HepG2 (cell line): ENCODE data around the gene MFNG. TPM values are rescaled to one million over a fixed set of nuclear protein-coding genes. Genes with fewer than 3 reads are reported as not detected.
A peak's percentile ranks its signal among the peaks of the same experiment; 100 is the strongest.

ENCODE experiments used
- HMG20B ChIP-seq: conservative IDR thresholded peaks from 2 replicates; pipeline ENCODE4 v1.6.1; 2016; ENCODE audit warnings: missing genetic modification reagents, missing compliant biosample characterization
- JUND ChIP-seq: sonication (generic); formaldehyde crosslinking; IDR thresholded peaks from 2 replicates; pipeline ENCODE4 v1.8.0; 2022; ENCODE audit warnings: mild to moderate bottlenecking, missing genetic modification reagents
- KAT2B ChIP-seq: fragments of 150-350 bp; IDR thresholded peaks from 2 replicates; pipeline ENCODE4 v1.6.1; 2014; ENCODE audit warnings: low read depth, low read length, borderline replicate concordance
- MTA1 ChIP-seq: sonication (generic); formaldehyde crosslinking; IDR thresholded peaks from 2 replicates; pipeline ENCODE4 v1.4.0; 2020; ENCODE audit warnings: missing genetic modification reagents, mild to moderate bottlenecking, borderline replicate concordance
- MYC ChIP-seq: sonication (generic); formaldehyde crosslinking; IDR thresholded peaks from 2 replicates; pipeline ENCODE4 v1.9.0; 2021; ENCODE audit warnings: missing genetic modification reagents, borderline replicate concordance
- NR2F6 ChIP-seq, 2 experiments: IDR thresholded peaks; 2 replicates each; pipeline ENCODE4 v1.6.1; 2016; ENCODE audit warnings: antibody characterized with exemption in 1 of 2, mild to moderate bottlenecking in 1 of 2
- PHF21A ChIP-seq: sonication (generic); formaldehyde crosslinking; IDR thresholded peaks from 2 replicates; pipeline ENCODE4 v1.5.0; 2020; ENCODE audit warnings: mild to moderate bottlenecking, missing genetic modification reagents
- SMAD1 ChIP-seq: sonication (generic); formaldehyde crosslinking; IDR thresholded peaks from 2 replicates; pipeline ENCODE4 v1.4.0; 2020; ENCODE audit warnings: missing genetic modification reagents, low read depth, mild to moderate bottlenecking, borderline replicate concordance
- SRF ChIP-seq: IDR thresholded peaks from 2 replicates; pipeline ENCODE4 v1.6.1; 2011; ENCODE audit warnings: mild to moderate bottlenecking, low read depth, low read length, moderate library complexity
- YEATS2 ChIP-seq: sonication (generic); formaldehyde crosslinking; IDR thresholded peaks from 2 replicates; pipeline ENCODE4 v1.4.0; 2020; ENCODE audit warnings: missing genetic modification reagents, borderline replicate concordance
- ZFP1 ChIP-seq: IDR thresholded peaks from 2 replicates; pipeline ENCODE4 v1.6.1; 2016
- ZNF543 ChIP-seq: sonication (generic); formaldehyde crosslinking; IDR thresholded peaks from 2 replicates; pipeline ENCODE4 v1.4.0; 2020; ENCODE audit warnings: mild to moderate bottlenecking, missing genetic modification reagents
- ZNF572 ChIP-seq: sonication (generic); formaldehyde crosslinking; IDR thresholded peaks from 2 replicates; pipeline ENCODE4 v1.5.1; 2020; ENCODE audit warnings: mild to moderate bottlenecking, missing genetic modification reagents
- ZNF589 ChIP-seq: sonication (generic); formaldehyde crosslinking; conservative IDR thresholded peaks from 2 replicates; pipeline ENCODE4 v1.8.0; 2022; ENCODE audit warnings: mild to moderate bottlenecking, moderate library complexity, missing genetic modification reagents
- ZNF816 ChIP-seq: sonication (generic); formaldehyde crosslinking; IDR thresholded peaks from 2 replicates; pipeline ENCODE4 v1.8.0; 2022; ENCODE audit warnings: missing genetic modification reagents, mild to moderate bottlenecking, borderline replicate concordance
- polyA plus RNA-seq, 8 experiments: library from polyadenylated mRNA; depleted of rRNA in 3 of 8; stranded (reverse) in 7 of 8; unstranded in 1 of 8; fragments of >200 nt; fragmentation: Illumina TruSeq in 4 of 8; extraction: Trizol in 4 of 8; gene quantifications; 2 replicates each; pipeline versions ENCODE4 v1.2.1 to v1.2.3, GENCODE V29; 2011 to 2016; ENCODE audit warnings: low read depth in 4 of 8, missing spikeins in 1 of 8, mixed read lengths in 1 of 8; ENCODE audit not compliant: insufficient read depth in 1 of 8
- total RNA-seq, 5 experiments: library from RNA; depleted of rRNA; stranded (reverse); fragments of >200 nt; fragmentation: Illumina TruSeq; extraction: Trizol; gene quantifications; 2 replicates each; pipeline ENCODE4 v1.2.3, GENCODE V29; 2016; ENCODE audit warnings: low read depth in 1 of 5
- TF ChIP-seq, protein P1 (sequence below): sonication (generic); formaldehyde crosslinking; IDR thresholded peaks from 2 replicates; pipeline ENCODE4 v1.8.1; 2022; ENCODE audit warnings: low read depth, mild to moderate bottlenecking, missing genetic modification reagents
- TF ChIP-seq, protein P2 (sequence below): IDR thresholded peaks from 2 replicates; pipeline ENCODE4 v1.6.1; 2016; ENCODE audit warnings: mild to moderate bottlenecking
- TF ChIP-seq, protein P3 (sequence below): IDR thresholded peaks from 2 replicates; pipeline ENCODE4 v1.6.1; 2016
- TF ChIP-seq, protein P4 (sequence below): sonication (generic); formaldehyde crosslinking; IDR thresholded peaks from 2 replicates; pipeline ENCODE4 v1.5.1; 2020; ENCODE audit warnings: missing genetic modification reagents, mild to moderate bottlenecking, borderline replicate concordance
- TF ChIP-seq, protein P5 (sequence below): sonication (generic); formaldehyde crosslinking; IDR thresholded peaks from 2 replicates; pipeline ENCODE4 v1.8.0; 2022; ENCODE audit warnings: mild to moderate bottlenecking, missing genetic modification reagents

MFNG gene
- total and polyA plus RNA-seq, 2 of the 13 experiments (the other 11 are each of a cell fraction or from before 2014, with no cell fraction given) = 1.0 to 11.7 TPM

DNA sequence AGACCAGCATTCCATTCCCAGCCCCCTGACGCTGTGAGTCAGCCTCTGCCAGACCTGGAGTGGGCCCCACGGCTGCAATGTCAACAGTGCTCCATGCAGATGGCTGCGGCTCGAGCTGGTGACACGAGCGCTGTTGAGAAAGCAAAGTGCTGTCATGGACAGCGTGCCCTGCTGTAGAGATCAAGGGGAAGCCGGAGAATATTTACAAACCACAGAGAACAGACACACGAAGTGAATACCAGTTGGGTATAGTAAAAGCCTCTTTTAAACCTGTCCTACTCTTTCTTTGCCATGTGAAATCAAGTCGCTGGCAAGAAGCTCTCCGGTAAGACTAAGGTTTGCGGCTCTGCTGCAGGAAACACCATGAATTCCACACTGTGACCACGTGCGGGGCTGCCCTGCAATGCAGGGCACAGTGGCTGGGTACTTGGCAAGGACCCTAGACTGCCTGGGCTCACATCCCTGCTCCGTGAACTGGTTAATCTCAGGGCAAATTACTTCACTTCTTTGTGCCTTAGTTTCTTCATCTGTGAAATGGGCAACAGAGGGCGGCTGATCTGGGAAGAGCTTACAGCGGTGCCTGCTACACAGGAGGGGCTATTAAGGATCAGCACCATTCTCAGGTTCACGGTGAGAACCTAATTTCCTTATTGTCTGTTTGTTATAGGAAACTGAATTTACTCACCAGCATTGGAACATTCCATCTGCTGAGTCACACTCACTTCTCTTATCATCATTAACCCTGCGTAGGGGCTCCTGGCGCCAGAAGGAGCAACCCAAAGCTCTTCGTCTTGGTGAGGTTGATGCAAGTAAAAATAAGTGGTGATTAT, 31.1 kb downstream of the MFNG start (continued):
- TF ChIP-seq, protein P1, sequence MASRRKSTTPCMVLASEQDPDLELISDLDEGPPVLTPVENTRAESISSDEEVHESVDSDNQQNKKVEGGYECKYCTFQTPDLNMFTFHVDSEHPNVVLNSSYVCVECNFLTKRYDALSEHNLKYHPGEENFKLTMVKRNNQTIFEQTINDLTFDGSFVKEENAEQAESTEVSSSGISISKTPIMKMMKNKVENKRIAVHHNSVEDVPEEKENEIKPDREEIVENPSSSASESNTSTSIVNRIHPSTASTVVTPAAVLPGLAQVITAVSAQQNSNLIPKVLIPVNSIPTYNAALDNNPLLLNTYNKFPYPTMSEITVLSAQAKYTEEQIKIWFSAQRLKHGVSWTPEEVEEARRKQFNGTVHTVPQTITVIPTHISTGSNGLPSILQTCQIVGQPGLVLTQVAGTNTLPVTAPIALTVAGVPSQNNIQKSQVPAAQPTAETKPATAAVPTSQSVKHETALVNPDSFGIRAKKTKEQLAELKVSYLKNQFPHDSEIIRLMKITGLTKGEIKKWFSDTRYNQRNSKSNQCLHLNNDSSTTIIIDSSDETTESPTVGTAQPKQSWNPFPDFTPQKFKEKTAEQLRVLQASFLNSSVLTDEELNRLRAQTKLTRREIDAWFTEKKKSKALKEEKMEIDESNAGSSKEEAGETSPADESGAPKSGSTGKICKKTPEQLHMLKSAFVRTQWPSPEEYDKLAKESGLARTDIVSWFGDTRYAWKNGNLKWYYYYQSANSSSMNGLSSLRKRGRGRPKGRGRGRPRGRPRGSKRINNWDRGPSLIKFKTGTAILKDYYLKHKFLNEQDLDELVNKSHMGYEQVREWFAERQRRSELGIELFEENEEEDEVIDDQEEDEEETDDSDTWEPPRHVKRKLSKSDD (CRISPR knock-in tag) = no peak
- TF ChIP-seq SRF (no peak), NR2F6 (IDR thresholded peaks at IDR 0.05) (no peak), NR2F6 (CRISPR knock-in tag; IDR thresholded peaks at IDR 0.05) (peak; percentile 53), MYC (CRISPR knock-in tag) (peak; percentile 80), YEATS2 (peak; percentile 71; the same call in 1 of the 2 replicates), MTA1 (CRISPR knock-in tag) (peak; percentile 77; the same call in 1 of the 2 replicates), ZNF589 (0 out of 2 replicates have a peak, but pooled peaks have one; percentile 6), SMAD1 (CRISPR knock-in tag) (0 out of 2 replicates have a peak, but pooled peaks have one; percentile 42), HMG20B (CRISPR knock-in tag) (no peak), PHF21A (CRISPR knock-in tag) (no peak), KAT2B (no peak), ZNF816 (CRISPR knock-in tag) (no peak), ZNF572 (CRISPR knock-in tag) (no peak), ZNF543 (0 out of 2 replicates have a peak, but pooled peaks have one; percentile 40), JUND (peak; percentile 73), ZFP1 (CRISPR knock-in tag) (peak; percentile 78; the same call in 1 of the 2 replicates)
- TF ChIP-seq, protein P2, sequence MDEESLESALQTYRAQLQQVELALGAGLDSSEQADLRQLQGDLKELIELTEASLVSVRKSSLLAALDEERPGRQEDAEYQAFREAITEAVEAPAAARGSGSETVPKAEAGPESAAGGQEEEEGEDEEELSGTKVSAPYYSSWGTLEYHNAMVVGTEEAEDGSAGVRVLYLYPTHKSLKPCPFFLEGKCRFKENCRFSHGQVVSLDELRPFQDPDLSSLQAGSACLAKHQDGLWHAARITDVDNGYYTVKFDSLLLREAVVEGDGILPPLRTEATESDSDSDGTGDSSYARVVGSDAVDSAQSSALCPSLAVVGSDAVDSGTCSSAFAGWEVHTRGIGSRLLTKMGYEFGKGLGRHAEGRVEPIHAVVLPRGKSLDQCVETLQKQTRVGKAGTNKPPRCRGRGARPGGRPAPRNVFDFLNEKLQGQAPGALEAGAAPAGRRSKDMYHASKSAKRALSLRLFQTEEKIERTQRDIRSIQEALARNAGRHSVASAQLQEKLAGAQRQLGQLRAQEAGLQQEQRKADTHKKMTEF (CRISPR knock-in tag) = peak; percentile 72; the same call in 1 of the 2 replicates
- TF ChIP-seq, protein P3, sequence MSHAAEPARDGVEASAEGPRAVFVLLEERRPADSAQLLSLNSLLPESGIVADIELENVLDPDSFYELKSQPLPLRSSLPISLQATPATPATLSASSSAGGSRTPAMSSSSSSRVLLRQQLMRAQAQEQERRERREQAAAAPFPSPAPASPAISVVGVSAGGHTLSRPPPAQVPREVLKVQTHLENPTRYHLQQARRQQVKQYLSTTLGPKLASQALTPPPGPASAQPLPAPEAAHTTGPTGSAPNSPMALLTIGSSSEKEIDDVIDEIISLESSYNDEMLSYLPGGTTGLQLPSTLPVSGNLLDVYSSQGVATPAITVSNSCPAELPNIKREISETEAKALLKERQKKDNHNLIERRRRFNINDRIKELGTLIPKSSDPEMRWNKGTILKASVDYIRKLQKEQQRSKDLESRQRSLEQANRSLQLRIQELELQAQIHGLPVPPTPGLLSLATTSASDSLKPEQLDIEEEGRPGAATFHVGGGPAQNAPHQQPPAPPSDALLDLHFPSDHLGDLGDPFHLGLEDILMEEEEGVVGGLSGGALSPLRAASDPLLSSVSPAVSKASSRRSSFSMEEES (CRISPR knock-in tag) = peak; percentile 79
- TF ChIP-seq, protein P4, sequence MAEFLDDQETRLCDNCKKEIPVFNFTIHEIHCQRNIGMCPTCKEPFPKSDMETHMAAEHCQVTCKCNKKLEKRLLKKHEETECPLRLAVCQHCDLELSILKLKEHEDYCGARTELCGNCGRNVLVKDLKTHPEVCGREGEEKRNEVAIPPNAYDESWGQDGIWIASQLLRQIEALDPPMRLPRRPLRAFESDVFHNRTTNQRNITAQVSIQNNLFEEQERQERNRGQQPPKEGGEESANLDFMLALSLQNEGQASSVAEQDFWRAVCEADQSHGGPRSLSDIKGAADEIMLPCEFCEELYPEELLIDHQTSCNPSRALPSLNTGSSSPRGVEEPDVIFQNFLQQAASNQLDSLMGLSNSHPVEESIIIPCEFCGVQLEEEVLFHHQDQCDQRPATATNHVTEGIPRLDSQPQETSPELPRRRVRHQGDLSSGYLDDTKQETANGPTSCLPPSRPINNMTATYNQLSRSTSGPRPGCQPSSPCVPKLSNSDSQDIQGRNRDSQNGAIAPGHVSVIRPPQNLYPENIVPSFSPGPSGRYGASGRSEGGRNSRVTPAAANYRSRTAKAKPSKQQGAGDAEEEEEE = no peak
- TF ChIP-seq, protein P5, sequence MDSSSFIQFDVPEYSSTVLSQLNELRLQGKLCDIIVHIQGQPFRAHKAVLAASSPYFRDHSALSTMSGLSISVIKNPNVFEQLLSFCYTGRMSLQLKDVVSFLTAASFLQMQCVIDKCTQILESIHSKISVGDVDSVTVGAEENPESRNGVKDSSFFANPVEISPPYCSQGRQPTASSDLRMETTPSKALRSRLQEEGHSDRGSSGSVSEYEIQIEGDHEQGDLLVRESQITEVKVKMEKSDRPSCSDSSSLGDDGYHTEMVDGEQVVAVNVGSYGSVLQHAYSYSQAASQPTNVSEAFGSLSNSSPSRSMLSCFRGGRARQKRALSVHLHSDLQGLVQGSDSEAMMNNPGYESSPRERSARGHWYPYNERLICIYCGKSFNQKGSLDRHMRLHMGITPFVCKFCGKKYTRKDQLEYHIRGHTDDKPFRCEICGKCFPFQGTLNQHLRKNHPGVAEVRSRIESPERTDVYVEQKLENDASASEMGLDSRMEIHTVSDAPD (CRISPR knock-in tag) = no peak
